A549 (cell line): ENCODE data around the gene CTXN1. TPM values are rescaled to one million over a fixed set of nuclear protein-coding genes. Genes with fewer than 3 reads are reported as not detected.

Source experiments
- ATAC-seq, 2 experiments: fragments of 200-7000 bp in 1 of 2; fragments of >200 bp in 1 of 2; cut with Nextera tagmentation in 1 of 2; cut with Tn5 transposase in 1 of 2; 3 replicates each; pipeline versions ENCODE4 v1.8.0 to v1.9.1; 2018 to 2020; ENCODE audit warnings: mild to moderate bottlenecking in 1 of 2, moderate library complexity in 1 of 2
- CTCF ChIA-PET: fragments of 300-600 bp; sonication (Branson Sonifier 250); formaldehyde crosslinking; extraction: SDS; loops from one replicate; lab custom pipeline; 2021; ENCODE audit warnings: antibody characterized with exemption, inconsistent platforms; lab: Yijun Ruan, JAX
- POLR2A ChIA-PET: fragments of 350-600 bp; formaldehyde crosslinking; extraction: SDS; loops from one replicate; lab custom pipeline; 2021; ENCODE audit warnings: antibody characterized with exemption, inconsistent platforms; lab: Yijun Ruan, JAX
- DNase-seq, 2 experiments: peaks; one replicate each; pipeline versions ENCODE4 v3.0.0 to v3.0.0-alpha.2; 2011 to 2016; ENCODE audit warnings: low read depth in 1 of 2, low spot score in 1 of 2
- FAIRE-seq: peaks from 2 replicates; lab custom pipeline; 2011; peaks lifted over from hg19 to GRCh38; lab: Jason Lieb, UNC
- H3K27ac ChIP-seq, 2 experiments: fragments of >200 bp; sonication (Bioruptor Twin); formaldehyde crosslinking; 3 replicates each; pipeline ENCODE4 v1.5.1; 2016 to 2017
- H3K4me1 ChIP-seq: fragments of >200 bp; sonication (Bioruptor Twin); formaldehyde crosslinking; 3 replicates; pipeline ENCODE4 v1.6.1; 2016
- H3K4me2 ChIP-seq: fragments of >200 bp; sonication (Bioruptor Twin); formaldehyde crosslinking; 3 replicates; pipeline ENCODE4 v1.6.1; 2016
- H3K4me3 ChIP-seq: fragments of >200 bp; sonication (Bioruptor Twin); formaldehyde crosslinking; 3 replicates; pipeline ENCODE4 v1.5.1; 2016
- H3K9me3 ChIP-seq: fragments of >200 bp; sonication (Bioruptor Twin); formaldehyde crosslinking; 3 replicates; pipeline ENCODE4 v1.6.1; 2016
- CHD2 ChIP-seq: fragments of 150-350 bp; IDR thresholded peaks from 2 replicates; pipeline ENCODE4 v1.6.1; 2014; ENCODE audit warnings: low read length; ENCODE audit not compliant: partially characterized antibody
- CHD4 ChIP-seq: fragments of 200-600 bp; sonication (generic); IDR thresholded peaks from 2 replicates; pipeline ENCODE4 v1.6.1; 2016; ENCODE audit warnings: antibody characterized with exemption, mild to moderate bottlenecking, borderline replicate concordance
- EHMT2 ChIP-seq: fragments of 200-600 bp; sonication (generic); IDR thresholded peaks from 2 replicates; pipeline ENCODE4 v1.6.1; 2016; ENCODE audit warnings: antibody characterized with exemption, low read depth, mild to moderate bottlenecking, moderate library complexity
- ESRRA ChIP-seq: fragments of 150-350 bp; IDR thresholded peaks from 2 replicates; pipeline ENCODE4 v1.6.1; 2014; ENCODE audit warnings: mild to moderate bottlenecking, low read length, borderline replicate concordance
- FOSL2 ChIP-seq, 2 experiments: fragments of 450-650 bp in 1 of 2; fragments of >200 bp in 1 of 2; sonication (Bioruptor Twin) in 1 of 2; formaldehyde crosslinking; IDR thresholded peaks; 2 replicates each; pipeline versions ENCODE4 v1.5.0 to v1.6.1; 2016 to 2020; ENCODE audit warnings: mild to moderate bottlenecking in 1 of 2, moderate library complexity in 1 of 2
- HOXA7 ChIP-seq: fragments of 250-450 bp; sonication (Bioruptor Pico); IDR thresholded peaks from 2 replicates; pipeline ENCODE4 v1.5.0; 2020; ENCODE audit warnings: mild to moderate bottlenecking, moderate library complexity
- HOXB5 ChIP-seq: fragments of 250-450 bp; sonication (Bioruptor Pico); IDR thresholded peaks from 2 replicates; pipeline ENCODE4 v1.5.0; 2020; ENCODE audit warnings: mild to moderate bottlenecking, moderate library complexity
- JUN ChIP-seq, 2 experiments: fragments of >200 bp; sonication (Bioruptor Twin); formaldehyde crosslinking; IDR thresholded peaks; 2 replicates in 1 of 2; 3 replicates in 1 of 2; pipeline ENCODE4 v1.6.1; 2016 to 2017
- KDM1A ChIP-seq: fragments of 200-600 bp; sonication (generic); IDR thresholded peaks from 2 replicates; pipeline ENCODE4 v1.6.1; 2016; ENCODE audit warnings: low read depth, mild to moderate bottlenecking
- KDM5A ChIP-seq: fragments of 200-600 bp; sonication (generic); IDR thresholded peaks from 2 replicates; pipeline ENCODE4 v1.6.1; 2016; ENCODE audit warnings: antibody characterized with exemption, mild to moderate bottlenecking
- MYC ChIP-seq: IDR thresholded peaks from 2 replicates; pipeline ENCODE4 v1.6.1; 2012; ENCODE audit warnings: mild to moderate bottlenecking, inconsistent platforms, low read length, improper control_type of control experiment, borderline replicate concordance
- NFE2L2 ChIP-seq: fragments of 150-350 bp; conservative IDR thresholded peaks from 2 replicates; pipeline ENCODE4 v1.6.1; 2014; ENCODE audit warnings: low read length
- PHF8 ChIP-seq: fragments of 200-600 bp; sonication (generic); IDR thresholded peaks from 2 replicates; pipeline ENCODE4 v1.6.1; 2016; ENCODE audit warnings: low read depth, mild to moderate bottlenecking, antibody characterized with exemption, moderate library complexity, borderline replicate concordance
- POLR2AphosphoS2 ChIP-seq: conservative IDR thresholded peaks from 2 replicates; pipeline ENCODE4 v1.6.1; 2012; ENCODE audit warnings: low read length, improper control_type of control experiment, inconsistent platforms
- RCOR1 ChIP-seq: fragments of 150-350 bp; IDR thresholded peaks from 2 replicates; pipeline ENCODE4 v1.6.1; 2014; ENCODE audit warnings: antibody characterized with exemption, low read length, low read depth
- RNF2 ChIP-seq: fragments of 200-600 bp; sonication (generic); IDR thresholded peaks from 2 replicates; pipeline ENCODE4 v1.6.1; 2016; ENCODE audit warnings: low read depth, mild to moderate bottlenecking, antibody characterized with exemption, moderate library complexity, borderline replicate concordance
- SMC3 ChIP-seq: fragments of >200 bp; sonication (Bioruptor Twin); formaldehyde crosslinking; IDR thresholded peaks from 3 replicates; pipeline ENCODE4 v1.6.1; 2018; ENCODE audit warnings: inconsistent platforms
- TP53 ChIP-seq: fragments of 250-450 bp; sonication (Bioruptor Pico); IDR thresholded peaks from 2 replicates; pipeline ENCODE4 v1.5.0; 2021; ENCODE audit warnings: mild to moderate bottlenecking, moderate library complexity
- ZC3H11A ChIP-seq: fragments of 450-650 bp; IDR thresholded peaks from 2 replicates; pipeline ENCODE4 v1.6.1; 2014; ENCODE audit warnings: antibody characterized with exemption, mild to moderate bottlenecking
- ZSCAN20 ChIP-seq: fragments of 250-450 bp; sonication (Bioruptor Pico); IDR thresholded peaks from 2 replicates; pipeline ENCODE4 v1.8.0; 2022; ENCODE audit warnings: mild to moderate bottlenecking, moderate library complexity
- WGBS: methylation state at CpG from one replicate; pipeline ENCODE4 v1.1.6; 2017; ENCODE audit errors: missing lambda C conversion rate; 5-methylcytosine and 5-hydroxymethylcytosine counted together
- polyA plus RNA-seq, 4 experiments: library from polyadenylated mRNA; depleted of rRNA in 3 of 4; stranded (reverse); fragments of >200 nt; fragmentation: RNase III in 1 of 4; extraction: RNeasy Plus Mini Kit Qiagen cat#74134 plus additional on column Dnase treatment in 1 of 4; gene quantifications; 2 replicates in 3 of 4; 3 replicates in 1 of 4; pipeline ENCODE4 v1.2.3, GENCODE V29; 2011 to 2017
- TF ChIP-seq, protein P1 (sequence below): fragments of >200 bp; sonication (Bioruptor Twin); formaldehyde crosslinking; IDR thresholded peaks from 3 replicates; pipeline ENCODE4 v1.6.1; 2016
- TF ChIP-seq, protein P2 (sequence below): fragments of 200-600 bp; sonication (generic); IDR thresholded peaks from 2 replicates; pipeline ENCODE4 v1.6.1; 2016; ENCODE audit warnings: antibody characterized with exemption, mild to moderate bottlenecking, moderate library complexity

The CTXN1 gene
- polyA plus RNA-seq, 2 of the 4 experiments (the other 2 are of a cell fraction): 1.2 to 9.9 TPM

DNA sequence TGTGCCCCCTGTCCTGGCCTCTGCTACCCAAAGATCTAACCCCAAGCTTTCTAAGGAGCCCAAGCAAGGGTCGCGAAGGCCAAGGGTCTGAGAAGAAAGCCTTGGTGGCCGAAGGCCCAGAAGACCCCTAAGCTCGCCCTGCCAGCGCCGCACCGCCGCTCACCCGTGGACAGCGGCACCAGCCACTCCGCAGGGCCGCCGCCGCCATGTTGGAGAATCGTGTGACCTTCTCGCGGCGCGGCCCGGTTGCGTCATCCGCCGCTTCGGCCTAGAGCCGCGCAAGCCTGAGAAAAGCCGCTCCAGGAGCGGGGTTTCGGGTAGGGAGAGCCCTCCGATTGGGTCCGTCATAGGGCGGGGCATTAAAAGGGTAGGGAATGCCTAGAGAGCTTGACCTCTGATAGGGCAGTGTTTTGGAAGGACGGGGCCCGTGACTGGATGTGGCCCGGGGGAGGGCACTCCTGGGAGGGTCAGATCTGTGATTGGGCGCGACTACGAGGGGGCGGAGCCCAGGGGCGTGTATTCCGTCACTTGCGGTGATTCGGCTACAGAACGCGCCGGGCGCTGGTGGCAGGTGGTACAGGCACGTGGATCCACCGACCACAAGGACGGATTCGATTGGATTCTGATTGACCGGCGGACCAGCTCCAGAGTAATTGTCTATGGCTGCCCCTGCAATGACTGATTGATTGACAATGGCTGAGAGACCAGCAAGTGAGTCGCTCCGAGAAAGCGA, 17.7 kb upstream of the CTXN1 start, which contains the start of gene TIMM44 (continued):
- TF ChIP-seq, protein P1, sequence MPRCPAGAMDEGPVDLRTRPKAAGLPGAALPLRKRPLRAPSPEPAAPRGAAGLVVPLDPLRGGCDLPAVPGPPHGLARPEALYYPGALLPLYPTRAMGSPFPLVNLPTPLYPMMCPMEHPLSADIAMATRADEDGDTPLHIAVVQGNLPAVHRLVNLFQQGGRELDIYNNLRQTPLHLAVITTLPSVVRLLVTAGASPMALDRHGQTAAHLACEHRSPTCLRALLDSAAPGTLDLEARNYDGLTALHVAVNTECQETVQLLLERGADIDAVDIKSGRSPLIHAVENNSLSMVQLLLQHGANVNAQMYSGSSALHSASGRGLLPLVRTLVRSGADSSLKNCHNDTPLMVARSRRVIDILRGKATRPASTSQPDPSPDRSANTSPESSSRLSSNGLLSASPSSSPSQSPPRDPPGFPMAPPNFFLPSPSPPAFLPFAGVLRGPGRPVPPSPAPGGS: 0 out of 3 replicates have a peak, but pooled peaks have one; percentile 33
- TF ChIP-seq JUN (IDR thresholded peaks at IDR 0.05) (peak; percentile 59 to 85; a peak in 4 of 5 replicates), KDM5A (peak; percentile 86)

DNA sequence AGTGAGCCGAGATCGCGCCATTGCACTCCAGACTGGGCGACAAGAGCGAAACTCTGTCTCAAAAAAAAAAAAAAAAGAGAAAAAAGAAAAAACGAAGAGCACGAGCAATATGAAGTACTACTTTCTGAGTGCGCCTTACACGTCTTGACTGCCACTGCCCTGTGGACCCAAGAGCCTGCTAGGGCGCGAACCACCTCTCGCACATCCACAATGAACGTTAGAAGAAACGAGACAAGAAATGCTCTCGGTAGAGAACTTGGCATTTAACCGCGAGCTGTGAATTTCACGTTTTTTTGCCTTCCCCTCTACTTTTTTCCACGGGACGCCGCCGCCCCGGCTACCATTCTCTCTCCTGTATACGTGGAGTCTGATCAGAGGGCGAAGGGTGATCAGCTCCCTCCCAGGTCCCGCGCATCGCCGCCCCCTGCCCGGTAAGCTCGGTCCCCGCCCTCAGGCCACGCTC, 17.1 kb upstream of the CTXN1 start:
- POLR2A ChIA-PET: interaction anchor here (0.5 to 2.7 kb wide), 12 partner anchors 8 to 319 kb away, joined by 3 to 20 read pairs (median 4); partner anchors contain the start of genes ELAVL1 and SNAPC2
- Histone ChIP-seq H3K9me3 (no peaks in the 10 kb centered on the region; the same call in 2 of the 3 replicates), H3K4me1 (peaks cover 8% of the 10 kb centered on the region; the same call in 1 of the 3 replicates), H3K4me3 (peak overlapping the region; percentile 92), H3K27ac (peak overlapping the region; percentile 99 to 100), H3K4me2 (peak overlapping the region; percentile 81)
- TF ChIP-seq CHD4: no peak
- TF ChIP-seq FOSL2 (IDR thresholded peaks at IDR 0.05): no peak
- TF ChIP-seq FOSL2 (CRISPR knock-in tag; IDR thresholded peaks at IDR 0.05): no peak
- TF ChIP-seq HOXA7 (CRISPR knock-in tag): no peak
- TF ChIP-seq ZSCAN20 (CRISPR knock-in tag): no peak
- TF ChIP-seq KDM1A: no peak
- TF ChIP-seq RNF2: no peak
- no peak for TF ChIP-seq NFE2L2
- TF ChIP-seq RCOR1: no peak
- no peak for TF ChIP-seq ESRRA
- no peak for TF ChIP-seq POLR2AphosphoS2
- TF ChIP-seq TP53 (CRISPR knock-in tag): no peak
- TF ChIP-seq PHF8: no peak; the same call in 1 of the 2 replicates
- no peak for TF ChIP-seq ZC3H11A
- no peak for TF ChIP-seq CHD2
- no peak for TF ChIP-seq HOXB5 (CRISPR knock-in tag)
- TF ChIP-seq, protein P2, sequence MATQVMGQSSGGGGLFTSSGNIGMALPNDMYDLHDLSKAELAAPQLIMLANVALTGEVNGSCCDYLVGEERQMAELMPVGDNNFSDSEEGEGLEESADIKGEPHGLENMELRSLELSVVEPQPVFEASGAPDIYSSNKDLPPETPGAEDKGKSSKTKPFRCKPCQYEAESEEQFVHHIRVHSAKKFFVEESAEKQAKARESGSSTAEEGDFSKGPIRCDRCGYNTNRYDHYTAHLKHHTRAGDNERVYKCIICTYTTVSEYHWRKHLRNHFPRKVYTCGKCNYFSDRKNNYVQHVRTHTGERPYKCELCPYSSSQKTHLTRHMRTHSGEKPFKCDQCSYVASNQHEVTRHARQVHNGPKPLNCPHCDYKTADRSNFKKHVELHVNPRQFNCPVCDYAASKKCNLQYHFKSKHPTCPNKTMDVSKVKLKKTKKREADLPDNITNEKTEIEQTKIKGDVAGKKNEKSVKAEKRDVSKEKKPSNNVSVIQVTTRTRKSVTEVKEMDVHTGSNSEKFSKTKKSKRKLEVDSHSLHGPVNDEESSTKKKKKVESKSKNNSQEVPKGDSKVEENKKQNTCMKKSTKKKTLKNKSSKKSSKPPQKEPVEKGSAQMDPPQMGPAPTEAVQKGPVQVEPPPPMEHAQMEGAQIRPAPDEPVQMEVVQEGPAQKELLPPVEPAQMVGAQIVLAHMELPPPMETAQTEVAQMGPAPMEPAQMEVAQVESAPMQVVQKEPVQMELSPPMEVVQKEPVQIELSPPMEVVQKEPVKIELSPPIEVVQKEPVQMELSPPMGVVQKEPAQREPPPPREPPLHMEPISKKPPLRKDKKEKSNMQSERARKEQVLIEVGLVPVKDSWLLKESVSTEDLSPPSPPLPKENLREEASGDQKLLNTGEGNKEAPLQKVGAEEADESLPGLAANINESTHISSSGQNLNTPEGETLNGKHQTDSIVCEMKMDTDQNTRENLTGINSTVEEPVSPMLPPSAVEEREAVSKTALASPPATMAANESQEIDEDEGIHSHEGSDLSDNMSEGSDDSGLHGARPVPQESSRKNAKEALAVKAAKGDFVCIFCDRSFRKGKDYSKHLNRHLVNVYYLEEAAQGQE: no peak
- TF ChIP-seq JUN (IDR thresholded peaks at IDR 0.05): no peak
- TF ChIP-seq SMC3: no peak
- TF ChIP-seq MYC: no peak
- TF ChIP-seq EHMT2: no peak
- FAIRE-seq: no peak
- DNase-seq: no peak
- 3% methylated on average over 28 of the region's 33 CpGs for WGBS
- CTCF ChIA-PET: interaction anchor here (0.5 to 7.3 kb wide), 21 partner anchors 8 to 1002 kb away, joined by 3 to 64 read pairs (median 8); partner anchors contain the start of genes ELAVL1, PET100, SNAPC2 and XAB2
- ATAC-seq: peak; percentile 22 to 51; a peak in 3 of 6 replicates
